GM19397 (cell line): ENCODE measurements around the gene GABRG3.
A peak's percentile ranks its signal among the peaks of the same experiment; 100 is the strongest.
"Not testable (repeated sequence)": the region's sequence is repeated elsewhere in the genome, so short reads cannot be mapped to it uniquely, and the experiment has no call there.

Source experiments
- ATAC-seq: cut with Tn5 transposase; IDR thresholded peaks from one replicate; pipeline ENCODE4 v1.9.1; 2021; ENCODE audit warnings: mild to moderate bottlenecking, moderate library complexity; ENCODE audit not compliant: unreplicated experiment

The GABRG3 gene

DNA sequence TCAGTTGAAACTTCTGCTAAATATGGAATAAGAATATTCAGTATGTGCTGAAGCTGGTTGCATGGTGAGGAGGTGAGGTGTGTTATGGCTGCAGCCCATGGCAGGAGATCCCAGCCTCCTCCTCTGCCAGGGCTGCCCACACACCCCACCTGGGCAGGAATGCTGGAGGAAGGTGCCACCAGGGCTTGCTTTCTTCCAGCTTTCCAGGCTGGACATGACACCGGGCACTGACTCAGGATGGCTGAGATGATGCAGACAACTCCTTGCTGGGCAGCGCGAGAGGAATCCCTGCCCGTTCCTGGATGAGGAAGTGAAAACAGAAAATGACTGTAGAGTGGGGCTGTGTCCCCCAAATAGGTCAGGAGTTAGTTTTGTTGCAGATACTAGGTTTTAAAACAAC is 14.1 kb downstream of the GABRG3 start:
- no peak for ATAC-seq

DNA sequence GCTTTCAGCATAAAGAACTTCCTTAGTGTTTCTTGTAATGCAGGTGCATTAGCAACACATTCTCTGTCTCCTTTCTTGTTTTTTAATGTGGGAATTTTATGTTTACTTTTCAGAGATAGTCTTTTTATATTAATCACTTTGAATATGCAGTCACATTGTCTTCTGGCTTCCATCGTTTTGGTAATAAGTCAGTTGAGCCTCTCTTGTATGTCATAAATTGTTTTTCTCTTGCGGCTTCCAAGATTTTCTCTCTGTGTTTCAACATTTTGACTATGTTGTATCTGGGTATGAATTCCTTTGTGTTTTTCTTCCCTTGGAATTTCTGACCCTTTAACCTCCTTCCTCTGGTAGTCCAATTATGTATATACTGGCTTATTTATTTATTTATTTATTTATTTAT is 25.3 kb downstream of the GABRG3 start:
- no peak for ATAC-seq

DNA sequence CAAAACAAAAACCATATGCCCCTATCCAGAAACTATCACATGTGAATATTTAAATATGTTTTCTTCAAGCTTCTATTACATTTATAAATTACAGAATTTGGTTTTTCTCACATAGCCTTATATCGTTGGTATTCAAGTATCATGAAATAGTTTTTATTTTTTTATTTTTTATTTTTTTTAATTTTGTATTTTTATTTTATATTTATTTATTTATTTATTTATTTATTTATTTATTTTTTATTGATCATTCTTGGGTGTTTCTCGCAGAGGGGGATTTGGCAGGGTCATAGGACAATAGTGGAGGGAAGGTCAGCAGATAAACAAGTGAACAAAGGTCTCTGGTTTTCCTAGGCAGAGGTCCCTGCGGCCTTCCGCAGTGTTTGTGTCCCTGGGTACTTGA is 32.0 kb downstream of the GABRG3 start:
- not testable (repeated sequence) for ATAC-seq

DNA sequence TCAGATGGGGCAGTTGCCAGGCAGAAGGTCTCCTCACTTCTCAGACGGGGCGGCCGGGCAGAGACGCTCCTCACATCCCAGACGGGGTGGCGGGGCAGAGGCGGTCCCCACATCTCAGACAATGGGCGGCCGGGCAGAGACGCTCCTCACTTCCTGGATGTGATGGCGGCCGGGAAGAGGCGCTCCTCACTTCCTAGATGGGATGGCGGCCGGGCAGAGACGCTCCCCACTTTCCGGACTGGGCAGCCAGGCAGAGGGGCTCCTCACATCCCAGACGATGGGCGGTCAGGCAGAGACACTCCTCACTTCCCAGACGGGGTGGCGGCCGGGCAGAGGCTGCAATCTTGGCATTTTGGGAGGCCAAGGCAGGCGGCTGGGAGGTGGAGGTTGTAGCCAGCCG is 33.2 kb downstream of the GABRG3 start:
- not testable (repeated sequence) for ATAC-seq

DNA sequence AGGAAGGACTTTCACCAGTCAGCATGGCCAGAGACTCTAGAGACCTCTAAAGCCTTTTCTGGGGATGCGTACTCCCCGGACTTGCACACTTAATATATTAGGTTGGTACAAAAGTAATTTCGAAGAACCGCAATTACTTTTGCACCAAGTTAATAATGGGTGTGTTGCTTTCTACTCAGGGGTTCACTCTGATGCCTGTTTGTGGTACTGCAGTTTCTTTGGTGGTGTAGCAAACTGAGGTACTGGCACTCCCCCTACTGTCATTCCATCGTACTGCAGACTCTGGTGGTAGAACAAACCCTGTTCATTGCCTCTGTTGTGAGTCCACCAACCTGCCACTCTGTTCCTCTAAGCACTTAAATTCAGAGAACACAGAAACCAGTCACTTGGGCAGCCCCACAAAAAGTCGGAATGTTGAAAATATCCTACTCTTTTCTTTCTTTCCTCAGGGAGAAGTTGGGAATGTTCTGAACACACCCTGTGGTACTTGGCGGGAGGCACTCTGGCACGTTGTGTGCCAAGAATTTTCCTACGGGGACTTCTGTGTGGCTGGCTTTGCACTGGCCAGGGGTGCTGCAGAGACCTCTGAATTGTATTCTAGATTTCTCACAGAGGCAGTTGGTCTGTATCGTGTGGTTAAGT is 46.3 kb downstream of the GABRG3 start:
- ATAC-seq, result peak; percentile 89

DNA sequence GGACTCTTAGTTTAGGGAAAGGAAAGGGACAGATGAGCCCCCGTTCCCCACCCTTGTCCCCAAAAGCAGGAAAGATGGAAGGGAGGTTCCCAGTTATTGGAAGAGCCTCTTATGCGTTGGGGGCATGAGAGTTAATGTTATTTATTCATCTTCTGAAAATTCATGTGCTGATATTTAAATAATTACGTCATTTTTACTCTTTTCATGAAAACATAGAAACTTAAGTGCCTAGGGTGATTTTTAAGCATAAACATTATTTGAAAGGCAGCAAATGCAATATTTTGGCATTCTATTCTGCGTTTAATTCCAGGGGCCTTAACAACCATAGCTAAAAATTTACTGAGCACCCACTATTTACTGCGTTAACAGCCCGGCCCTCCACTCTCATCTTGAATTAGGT is 48.7 kb downstream of the GABRG3 start:
- ATAC-seq, result no peak

DNA sequence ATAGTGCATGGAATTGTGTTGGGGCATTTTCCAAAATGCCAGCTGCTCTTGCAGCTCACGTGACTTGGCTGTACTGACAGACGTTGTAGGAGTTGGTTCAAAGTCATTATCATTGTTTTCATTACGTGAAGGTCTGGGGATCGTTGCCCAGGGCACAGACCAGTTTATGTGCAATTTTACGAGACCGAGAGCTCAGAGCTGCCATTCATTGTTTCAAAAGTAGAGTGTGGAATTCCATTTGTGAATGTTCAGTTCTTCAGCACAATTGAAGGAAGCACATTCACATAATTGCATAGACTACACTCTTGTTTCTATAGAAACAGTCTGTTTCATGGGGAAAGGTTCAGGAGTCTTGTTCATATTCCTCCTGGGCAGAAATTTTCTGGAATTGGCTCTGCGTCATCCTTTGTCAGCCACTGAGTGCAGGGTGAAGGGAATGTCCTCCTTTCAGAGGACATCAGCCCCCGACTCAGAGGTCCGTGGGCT is 54.5 kb downstream of the GABRG3 start:
- ATAC-seq, result no peak

DNA sequence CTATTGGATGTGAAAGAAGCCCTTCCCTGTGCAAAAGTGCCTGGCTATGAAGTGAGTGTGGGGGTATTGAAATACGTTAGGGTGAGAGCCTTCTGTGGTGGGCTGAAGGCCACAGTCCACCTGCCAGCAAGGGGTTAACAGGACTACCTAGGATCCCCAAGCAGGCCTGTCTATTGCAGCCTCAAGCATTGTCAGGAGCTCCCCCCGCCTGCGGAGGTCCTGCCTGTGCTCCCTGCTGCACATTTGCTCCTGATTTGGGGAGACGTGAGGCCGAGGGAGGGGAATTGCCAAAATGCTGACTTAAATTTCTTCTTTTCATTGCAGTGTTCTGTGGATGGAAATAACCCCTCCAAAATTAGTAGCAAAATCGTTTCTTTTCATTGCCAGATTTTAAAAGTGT is 56.2 kb downstream of the GABRG3 start:
- no peak for ATAC-seq

DNA sequence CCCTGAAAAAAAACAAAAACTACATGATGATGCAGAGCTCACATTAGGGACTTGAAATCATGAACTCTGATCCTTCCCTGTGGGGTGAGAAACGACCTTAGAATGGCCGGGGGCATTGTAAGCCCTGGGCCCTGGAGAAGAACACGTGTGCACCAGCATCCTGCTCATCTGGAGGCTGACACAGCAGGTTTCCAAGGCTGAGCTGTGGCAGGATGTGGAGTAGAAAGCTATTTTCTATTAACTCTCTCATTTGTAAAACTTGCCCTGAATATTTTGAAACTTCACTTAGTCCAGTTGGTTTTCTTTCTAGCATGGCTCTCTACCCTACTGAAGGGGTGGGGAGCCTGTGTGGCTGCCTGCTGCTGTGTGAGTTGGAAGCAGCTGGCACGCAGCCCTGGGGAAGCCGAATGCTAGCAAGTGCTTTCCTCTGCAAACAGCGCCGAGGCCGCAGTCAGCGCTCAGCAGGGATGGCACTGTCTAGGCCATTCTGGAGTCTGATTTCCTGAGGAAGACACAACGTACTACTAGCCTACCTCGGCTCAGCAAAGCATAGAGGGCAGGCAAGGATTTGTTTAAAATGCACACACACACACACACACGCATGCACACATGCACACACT is 58.0 kb downstream of the GABRG3 start:
- no peak for ATAC-seq

DNA sequence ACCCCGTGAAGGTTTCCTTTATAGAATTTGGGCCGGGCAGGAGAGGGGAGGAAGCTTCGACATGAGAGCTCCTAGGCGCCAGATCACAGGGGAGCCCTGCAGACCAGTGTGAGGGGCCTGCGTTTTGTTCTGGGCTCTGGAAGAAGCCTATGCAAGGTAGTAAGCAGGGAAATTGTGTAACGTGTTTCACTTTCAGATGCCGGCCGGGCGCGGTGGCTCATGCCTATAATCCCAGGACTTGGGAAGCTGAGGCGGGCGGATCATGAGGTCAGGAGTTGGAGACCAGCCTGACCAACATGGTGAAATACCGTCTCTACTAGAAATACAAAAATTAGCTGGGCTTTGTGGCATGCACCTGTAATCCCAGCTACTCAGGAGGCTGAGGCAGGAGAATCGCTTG is 65.2 kb downstream of the GABRG3 start:
- no peak for ATAC-seq

DNA sequence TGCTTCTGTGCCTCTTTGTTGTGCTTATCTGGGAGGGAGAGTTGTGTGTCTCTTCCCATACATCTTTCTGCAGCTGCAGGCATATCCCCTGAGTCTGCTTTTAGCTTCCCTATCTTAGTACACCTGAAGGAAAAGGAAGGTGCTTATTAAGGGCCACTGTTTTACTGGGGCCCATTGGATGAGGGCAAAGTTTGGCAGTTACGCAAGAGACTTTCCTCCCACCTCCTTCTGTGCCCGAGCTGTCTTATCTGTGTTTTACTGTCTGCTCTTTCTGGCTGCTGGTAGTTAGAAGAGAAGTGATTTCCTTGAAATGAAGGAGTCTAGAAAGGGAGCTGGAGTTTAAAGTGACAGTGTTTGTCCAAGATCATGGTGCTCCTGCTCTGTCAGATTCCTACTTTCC is 66.5 kb downstream of the GABRG3 start:
- no peak for ATAC-seq

DNA sequence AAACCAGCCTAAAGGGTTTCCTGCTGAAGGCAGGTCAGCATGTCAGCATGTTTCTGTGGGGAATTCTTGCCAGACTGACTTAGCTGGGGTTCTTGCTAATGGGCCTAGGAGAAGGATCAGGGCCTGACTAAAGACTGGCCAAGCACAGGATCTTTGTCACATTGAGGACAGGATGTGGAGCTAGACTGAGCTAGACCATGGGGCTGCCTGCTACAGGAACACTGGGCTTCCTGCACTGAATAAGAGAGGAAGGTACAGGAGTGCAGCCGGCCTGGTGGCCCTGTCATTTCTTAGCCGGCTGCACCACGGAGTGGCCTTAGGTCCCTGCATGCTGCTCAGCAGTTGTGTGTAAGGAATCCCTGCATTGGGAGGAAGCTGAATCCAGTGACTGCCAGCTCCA is 68.2 kb downstream of the GABRG3 start:
- no peak for ATAC-seq

DNA sequence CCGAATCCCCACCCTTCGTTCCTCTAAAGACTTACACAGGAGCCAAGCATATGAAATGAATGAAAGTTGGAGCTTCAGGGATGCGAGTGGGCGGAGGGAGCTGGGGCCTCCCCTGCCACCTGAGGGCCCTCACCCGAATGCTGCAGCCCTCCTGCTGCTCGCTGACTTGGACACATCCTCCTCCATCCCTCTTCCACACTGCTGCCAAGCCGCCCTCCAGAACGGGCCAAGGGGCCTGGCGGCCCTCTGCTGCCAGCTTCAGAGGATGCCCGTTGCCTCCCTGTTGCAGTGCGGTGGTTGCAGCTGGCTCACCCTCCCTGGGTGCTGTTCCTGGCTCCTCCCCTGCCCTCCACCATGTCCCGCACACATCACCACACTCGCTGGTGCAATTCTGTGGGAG is 71.2 kb downstream of the GABRG3 start:
- no peak for ATAC-seq

DNA sequence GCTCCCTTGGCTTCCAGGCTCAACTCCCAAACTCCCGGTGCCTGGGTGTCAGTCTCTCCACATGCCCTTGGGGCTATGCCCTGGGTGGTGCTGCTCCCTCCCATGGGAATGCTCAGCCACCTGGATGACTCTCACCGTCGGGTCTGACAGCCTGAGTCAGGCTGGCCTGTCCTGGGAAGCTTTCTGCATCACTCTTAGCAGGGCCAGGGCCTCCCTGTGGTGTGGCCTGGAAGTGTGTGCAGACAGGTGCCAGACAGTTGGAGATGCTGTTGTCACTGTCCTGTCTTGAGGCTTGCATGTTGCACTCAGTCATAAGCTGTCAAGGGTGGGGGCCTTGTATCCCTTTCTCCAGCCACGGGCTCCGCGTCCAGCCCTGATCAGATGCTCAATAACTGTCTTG is 71.7 kb downstream of the GABRG3 start:
- ATAC-seq, result no peak

DNA sequence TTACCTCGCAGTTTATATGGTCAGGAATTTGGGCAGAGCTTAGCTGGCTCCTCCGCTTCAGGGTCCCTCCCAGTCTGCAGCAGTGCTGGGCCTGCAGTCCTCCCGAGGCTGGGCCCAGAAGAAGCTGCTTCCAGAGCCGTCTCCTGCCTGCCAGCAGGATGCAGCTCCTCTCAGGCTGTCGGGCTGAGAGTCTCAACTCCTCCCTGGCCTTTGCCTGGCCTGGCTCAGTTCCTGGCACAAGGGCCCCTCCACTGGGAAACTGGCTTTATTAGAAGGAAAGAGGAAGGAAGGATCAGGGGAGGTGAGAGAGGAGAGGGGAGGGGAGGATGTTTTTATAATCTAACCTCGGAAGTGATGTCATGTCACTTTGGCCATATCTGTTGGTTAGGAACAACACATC is 72.8 kb downstream of the GABRG3 start:
- ATAC-seq, result no peak

DNA sequence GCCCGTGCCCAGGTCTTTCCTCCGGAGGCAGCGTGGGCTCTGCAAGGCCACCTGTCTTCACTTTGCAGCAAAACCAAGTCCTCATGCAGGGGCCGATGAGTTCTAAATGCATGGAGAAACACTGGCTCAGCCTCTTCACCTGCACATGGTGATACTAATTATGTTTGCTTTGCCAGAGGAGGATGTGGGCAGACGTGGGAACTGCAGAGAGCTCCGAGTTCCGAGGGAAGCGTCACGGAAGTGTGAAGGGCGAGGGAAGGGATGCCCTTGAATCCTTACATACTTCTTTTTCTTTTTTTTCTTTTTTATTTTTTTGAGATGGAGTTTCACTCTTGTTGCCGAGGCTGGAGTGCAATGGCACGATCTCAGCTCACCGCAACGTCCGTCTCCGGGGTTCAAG is 74.8 kb downstream of the GABRG3 start:
- ATAC-seq, result no peak

DNA sequence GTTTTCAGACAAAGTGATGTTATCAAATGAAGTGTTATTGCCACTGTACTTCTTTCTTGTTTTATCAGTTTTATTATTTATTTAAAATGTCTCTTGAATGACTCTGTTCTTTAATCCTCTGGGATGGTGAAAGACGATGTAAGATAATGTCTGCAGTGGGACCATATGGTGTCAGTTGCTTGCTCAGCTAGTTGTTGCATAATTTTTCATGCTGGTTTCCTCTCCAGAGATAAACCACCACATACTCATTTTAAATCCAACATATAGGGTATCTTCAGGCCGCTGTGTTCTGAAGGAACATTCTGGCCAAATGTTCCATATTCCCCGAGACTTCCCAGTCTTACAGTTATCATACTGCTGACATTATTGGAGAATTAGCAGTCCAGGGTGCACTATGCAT is 75.9 kb downstream of the GABRG3 start:
- no peak for ATAC-seq

DNA sequence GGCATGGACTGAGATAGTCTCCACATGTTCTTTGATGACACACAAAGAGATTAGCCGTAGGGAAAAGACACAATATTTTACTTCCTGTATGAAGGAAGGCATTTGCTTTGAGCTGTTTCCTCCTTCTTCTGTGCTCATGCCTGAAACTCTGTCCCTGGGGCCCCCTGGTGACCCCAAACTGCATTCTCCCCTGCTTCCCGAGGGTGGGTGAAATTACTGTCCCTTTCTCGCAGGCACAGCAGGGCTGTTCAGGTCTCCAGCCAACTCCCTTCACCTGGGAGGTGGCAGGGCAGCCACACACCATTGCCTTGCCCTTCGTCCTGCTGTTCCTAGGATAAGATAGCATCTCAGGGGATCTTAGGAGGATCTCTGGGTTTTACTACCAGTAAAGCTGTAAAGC is 79.2 kb downstream of the GABRG3 start:
- ATAC-seq, result no peak

DNA sequence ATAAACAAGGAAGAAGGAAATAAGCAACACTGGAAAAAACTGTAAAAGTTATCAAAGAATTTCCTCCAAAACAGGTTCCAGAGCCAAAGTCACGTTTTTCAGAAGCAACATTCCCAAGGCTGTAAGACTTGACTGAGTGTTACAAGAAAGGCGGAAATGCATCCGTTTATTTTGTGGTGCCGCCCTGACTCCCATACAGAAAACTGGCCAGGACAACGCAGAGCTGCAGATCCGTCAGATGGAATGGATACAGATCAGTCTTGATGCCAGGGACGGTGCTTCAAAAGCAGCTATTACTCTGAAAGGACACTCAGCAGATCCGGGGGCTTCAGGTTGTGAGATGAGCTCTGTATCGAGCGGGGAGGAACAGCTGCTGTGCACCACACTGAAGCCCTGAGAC is 83.4 kb downstream of the GABRG3 start:
- ATAC-seq, result no peak

DNA sequence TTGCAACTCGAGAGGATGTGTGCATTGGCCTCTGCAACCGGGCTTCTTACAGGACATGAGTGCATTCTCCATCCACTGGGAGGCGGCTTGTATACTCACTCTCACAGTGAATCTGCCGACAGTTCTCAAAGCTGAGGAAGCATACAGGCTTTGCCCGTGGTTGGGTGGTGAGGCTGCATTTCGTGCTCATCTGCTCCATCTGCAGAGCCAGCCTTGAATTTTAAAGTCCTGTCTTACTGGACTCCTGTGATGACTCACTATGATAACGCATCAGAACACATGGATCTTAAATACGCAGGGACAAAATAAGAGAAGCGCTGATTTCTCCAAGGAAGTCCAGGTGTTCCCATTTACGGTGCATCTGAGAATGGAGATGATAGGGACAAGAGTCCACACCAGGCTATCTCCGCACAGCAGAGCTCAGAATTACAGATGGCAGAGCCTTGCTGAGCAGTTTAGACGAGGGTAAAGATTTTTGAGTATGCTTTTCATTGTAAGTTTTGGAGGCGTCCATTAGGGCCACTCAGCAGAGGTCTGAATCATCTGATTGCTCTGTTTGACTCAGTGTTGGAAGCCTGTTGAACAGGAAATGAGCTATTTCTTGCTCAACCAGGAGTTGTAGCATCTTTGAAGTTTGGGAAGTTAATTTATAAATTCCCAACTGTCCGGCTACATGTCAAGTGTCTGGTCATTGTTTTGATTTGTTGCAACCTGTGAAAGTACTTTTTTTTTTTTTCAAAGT is 87.1 kb downstream of the GABRG3 start:
- ATAC-seq, result no peak

DNA sequence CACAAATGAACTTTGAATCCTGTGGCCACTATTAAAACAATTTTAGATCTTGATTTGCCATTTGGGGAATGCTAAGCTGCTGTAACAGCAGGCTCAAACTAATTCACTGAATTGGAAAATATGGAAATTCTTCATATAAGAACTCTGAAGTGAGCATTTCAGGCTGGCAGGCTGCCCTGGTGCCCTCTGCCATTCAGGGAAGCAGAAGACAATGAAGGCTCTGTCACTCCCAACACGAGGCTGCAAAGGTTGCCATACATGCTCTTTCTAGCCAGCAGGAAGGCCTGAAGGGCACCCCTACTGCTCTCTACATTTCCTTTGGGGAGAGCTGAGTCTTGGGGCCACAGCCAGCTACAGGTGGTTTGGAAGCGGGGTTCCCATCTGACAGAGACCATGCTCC is 88.0 kb downstream of the GABRG3 start:
- no peak for ATAC-seq

DNA sequence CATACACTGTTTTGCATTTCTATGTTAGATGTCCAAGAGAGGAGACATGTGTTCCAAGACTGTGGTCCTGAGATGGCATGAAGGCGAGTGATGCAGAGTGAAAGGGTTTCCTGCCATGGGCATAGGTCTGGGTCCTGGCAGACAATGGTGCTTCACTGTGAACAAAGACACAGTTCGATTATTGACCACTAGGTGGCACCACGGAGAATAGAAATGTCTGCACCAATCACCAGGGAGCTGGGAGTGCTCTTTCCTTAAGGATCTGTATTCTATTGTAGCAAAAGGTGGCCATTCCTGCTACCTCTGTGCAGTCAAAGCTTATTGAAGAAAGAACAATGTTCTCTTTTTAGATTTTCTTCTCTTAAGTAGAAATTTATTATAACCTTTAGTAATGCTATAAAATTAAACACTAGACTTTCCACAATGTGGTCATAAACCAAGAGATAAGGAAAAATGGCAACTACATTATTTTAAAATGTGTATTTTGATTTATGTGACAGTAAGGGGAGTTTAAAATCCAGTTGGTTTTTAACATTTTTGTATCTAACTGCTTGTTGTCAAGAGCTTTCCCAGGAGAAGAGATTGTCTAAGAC is 88.7 kb downstream of the GABRG3 start:
- no peak for ATAC-seq
